GM12864 (cell line): Measurements from ENCODE around the gene CHMP1B.
"Not testable (repeated sequence)": the region's sequence is repeated elsewhere in the genome, so short reads cannot be mapped to it uniquely, and the experiment has no call there.

Experiments
- DNase-seq: peaks from one replicate; pipeline ENCODE4 v3.0.0-alpha.2; 2011; ENCODE audit warnings: low read depth
- H3K4me3 ChIP-seq: 2 replicates; pipeline ENCODE4 v1.5.1; 2011; ENCODE audit warnings: mild to moderate bottlenecking, low read depth, low read length, control low read depth
- TF ChIP-seq, protein P1 (sequence below): IDR thresholded peaks from 2 replicates; pipeline ENCODE4 v1.5.1; 2011; ENCODE audit warnings: low read depth, mild to moderate bottlenecking, moderate library complexity, low read length, control low read depth, inconsistent platforms; ENCODE audit errors: missing control alignments

The CHMP1B gene

GRCh38 chr18:11847811-11848210 lies 3.4 kb upstream of the CHMP1B start:
- no peak overlapping the region for H3K4me3 ChIP-seq
- TF ChIP-seq, protein P1, sequence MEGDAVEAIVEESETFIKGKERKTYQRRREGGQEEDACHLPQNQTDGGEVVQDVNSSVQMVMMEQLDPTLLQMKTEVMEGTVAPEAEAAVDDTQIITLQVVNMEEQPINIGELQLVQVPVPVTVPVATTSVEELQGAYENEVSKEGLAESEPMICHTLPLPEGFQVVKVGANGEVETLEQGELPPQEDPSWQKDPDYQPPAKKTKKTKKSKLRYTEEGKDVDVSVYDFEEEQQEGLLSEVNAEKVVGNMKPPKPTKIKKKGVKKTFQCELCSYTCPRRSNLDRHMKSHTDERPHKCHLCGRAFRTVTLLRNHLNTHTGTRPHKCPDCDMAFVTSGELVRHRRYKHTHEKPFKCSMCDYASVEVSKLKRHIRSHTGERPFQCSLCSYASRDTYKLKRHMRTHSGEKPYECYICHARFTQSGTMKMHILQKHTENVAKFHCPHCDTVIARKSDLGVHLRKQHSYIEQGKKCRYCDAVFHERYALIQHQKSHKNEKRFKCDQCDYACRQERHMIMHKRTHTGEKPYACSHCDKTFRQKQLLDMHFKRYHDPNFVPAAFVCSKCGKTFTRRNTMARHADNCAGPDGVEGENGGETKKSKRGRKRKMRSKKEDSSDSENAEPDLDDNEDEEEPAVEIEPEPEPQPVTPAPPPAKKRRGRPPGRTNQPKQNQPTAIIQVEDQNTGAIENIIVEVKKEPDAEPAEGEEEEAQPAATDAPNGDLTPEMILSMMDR, result no peak
- no peak for DNase-seq

GRCh38 chr18:11849279-11849678 lies 1.9 kb upstream of the CHMP1B start:
- no peak overlapping the region for H3K4me3 ChIP-seq
- TF ChIP-seq, protein P1, result no peak
- DNase-seq, result no peak

- TF ChIP-seq, protein P1, result no peak
- no peak for DNase-seq
- peak overlapping the region; percentile 82; the same call in 1 of the 2 replicates for H3K4me3 ChIP-seq
Measured at GRCh38 chr18:11849841-11850634, 1.2 kb upstream of the CHMP1B start.

DNA sequence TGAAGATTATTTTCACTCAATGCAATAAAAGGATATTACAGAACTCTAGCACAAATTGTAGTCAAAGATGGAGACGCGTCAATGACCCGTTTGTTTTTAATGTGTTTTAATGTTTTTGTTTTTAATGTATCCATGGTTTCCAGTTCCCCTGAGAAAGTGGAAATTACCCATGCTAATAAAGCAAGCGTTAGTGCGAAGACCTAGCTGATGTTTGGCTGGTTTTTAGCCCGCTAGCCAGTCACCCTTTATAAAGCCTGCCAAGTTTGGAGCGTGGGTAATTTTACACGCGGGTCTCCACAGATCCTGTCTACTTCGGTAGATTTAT lies 430 bp upstream of the CHMP1B start:
- TF ChIP-seq, protein P1, result no peak
- no peak for DNase-seq

GRCh38 chr18:11851806-11852337 lies 659 bp downstream of the CHMP1B start:
- peak overlapping the region; percentile 82 for H3K4me3 ChIP-seq
- TF ChIP-seq, protein P1, result no peak
- DNase-seq, result no peak

More for the DNA sequence above, 430 bp upstream of the CHMP1B start:
- H3K4me3 ChIP-seq, result peak overlapping the region; percentile 82

DNA sequence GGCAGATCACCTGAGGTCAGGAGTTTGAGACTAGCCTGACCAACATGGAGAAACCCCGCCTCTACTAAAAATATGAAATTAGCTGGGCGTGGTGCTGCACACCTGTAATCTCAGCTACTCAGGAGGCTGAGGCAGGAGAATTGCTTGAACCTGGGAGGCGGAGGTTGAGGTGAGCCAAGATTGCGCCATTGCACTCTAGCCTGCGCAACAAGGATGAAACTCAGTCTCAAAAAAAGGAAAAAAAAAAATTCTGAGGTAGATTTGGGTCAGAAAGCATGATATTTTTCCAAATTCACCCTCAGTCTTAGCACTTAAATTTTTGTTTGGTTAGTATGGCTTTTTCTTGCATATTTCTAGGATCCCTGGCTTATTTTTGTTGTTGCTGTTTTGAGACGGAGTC lies 3.3 kb downstream of the CHMP1B start:
- H3K4me3 ChIP-seq, DNase-seq: not testable (repeated sequence)

- no peak overlapping the region for H3K4me3 ChIP-seq
Measured at GRCh38 chr18:11857177-11857887, 6.1 kb downstream of the CHMP1B start.

More at GRCh38 chr18:11857177-11857887, 6.1 kb downstream of the CHMP1B start:
- TF ChIP-seq, protein P1, result no peak
- no peak for DNase-seq
